Stimulated activated CD8-positive, alpha-beta memory T cell treated with anti-CD3 and anti-CD28 coated beads, Interleukin-2, amount 100 ng/mL, for 1 hour (primary cell): ENCODE measurements around the gene PITHD1.
A peak's percentile ranks its signal among the peaks of the same experiment; 100 is the strongest.
"Not testable (repeated sequence)": the region's sequence is repeated elsewhere in the genome, so short reads cannot be mapped to it uniquely, and the experiment has no call there.

Experiments used
- DNase-seq, 2 donors: peaks; one replicate each; pipeline ENCODE4 v3.0.0-alpha.2; 2020; ENCODE audit warnings: low read depth in 2 of 2

Gene PITHD1, protein sequence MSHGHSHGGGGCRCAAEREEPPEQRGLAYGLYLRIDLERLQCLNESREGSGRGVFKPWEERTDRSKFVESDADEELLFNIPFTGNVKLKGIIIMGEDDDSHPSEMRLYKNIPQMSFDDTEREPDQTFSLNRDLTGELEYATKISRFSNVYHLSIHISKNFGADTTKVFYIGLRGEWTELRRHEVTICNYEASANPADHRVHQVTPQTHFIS

DNA sequence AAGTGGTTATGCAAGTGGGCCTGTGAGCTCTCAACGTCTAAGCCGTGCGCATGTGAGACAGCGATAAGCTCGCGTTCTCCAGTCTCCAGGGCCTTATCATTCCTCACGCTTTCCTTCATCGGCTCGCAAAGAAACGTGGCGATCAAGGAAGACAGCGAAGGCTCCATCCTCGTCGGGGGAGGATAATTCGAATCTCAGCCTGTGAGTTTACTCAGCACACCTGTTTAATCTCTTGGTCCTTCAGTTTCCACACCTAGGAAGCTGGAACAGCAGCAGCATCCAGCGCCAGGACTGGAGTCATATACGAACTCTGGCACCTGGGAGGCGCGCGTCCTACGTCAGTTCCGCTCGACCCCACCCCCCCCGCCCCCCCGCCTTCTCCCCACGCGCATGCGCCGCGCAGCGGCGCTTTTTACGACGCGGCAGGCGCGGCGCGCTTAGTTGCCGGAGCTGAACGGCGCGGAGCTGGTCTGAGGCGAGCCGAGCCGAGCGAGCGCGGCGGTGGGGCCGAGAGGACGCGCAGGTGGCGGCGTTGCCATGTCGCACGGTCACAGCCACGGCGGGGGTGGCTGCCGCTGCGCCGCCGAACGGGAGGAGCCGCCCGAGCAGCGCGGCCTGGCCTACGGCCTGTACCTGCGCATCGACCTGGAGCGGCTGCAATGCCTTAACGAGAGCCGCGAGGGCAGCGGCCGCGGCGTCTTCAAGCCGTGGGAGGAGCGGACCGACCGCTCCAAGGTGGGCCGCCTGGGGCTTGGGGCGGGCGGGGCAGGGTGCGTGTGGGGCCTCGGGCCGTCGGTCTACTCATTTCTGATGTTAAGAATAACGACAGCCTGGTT, at the start of gene PITHD1:
Gene PITHD1 (plus strand): TSS at position 440 of the 836 bp plus-strand sequence. CDS start 98 bp downstream, at position 538.
- peak; percentile 47 to 68 for DNase-seq

DNA sequence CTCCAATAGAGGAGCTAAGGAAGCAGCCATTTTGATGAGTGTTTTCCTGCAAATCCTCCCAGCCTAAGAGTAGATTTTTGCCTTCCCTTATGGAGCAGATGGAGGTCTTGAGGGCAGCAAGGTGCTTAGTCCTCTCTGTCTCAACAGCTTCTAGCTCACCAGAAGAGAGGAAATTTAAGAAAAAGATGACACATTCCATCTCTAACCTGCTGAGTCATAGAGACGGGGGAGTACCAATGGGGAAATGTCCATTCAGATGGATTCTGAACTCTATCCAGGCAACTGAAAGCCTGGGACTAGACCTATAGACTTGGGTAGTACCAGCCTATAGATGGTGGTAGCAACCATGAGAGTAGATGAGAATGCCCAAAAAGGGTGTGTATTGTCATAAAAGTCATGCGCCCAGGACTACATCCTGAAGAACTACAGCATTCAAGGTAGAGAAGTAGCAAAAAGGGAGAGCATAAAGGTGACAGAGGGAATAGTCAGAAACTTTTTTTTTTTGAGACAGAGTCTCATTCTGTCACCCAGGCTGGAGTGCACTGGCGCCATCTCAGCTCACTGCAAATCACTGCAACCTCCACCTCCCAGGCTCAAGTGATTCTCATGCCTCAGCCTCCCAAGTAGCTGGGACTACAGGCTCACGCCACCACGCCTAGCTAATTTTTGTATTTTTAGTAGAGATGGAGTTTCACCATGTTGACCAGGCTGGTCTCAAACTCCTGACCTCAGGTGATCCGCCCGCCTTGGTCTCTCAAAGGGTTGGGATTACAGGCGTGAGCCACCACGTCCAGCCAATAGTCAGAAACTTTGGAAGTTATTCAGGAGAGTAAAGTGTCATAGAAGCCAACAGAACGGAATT, 45.6 kb upstream of the PITHD1 start:
- no peak for DNase-seq

DNA sequence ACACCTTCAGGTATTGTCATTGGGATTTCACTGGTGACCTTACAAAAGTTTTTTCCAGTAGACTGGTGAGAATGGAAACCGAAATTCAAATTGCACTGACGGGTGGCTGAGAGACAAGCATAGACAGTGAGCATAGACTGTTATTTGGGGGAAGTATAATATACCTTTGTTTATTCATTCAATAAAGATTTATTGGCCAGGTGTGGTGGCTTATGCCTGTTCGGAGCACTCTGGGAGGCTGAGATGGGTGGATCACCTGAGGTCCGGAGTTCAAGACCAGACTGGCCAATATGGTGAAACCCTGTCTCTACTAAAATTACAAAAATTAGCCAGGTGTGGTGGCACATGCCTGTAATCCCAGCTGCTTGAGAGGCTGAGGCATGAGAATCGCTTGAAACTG, 44.9 kb upstream of the PITHD1 start:
- DNase-seq = not testable (repeated sequence)

DNA sequence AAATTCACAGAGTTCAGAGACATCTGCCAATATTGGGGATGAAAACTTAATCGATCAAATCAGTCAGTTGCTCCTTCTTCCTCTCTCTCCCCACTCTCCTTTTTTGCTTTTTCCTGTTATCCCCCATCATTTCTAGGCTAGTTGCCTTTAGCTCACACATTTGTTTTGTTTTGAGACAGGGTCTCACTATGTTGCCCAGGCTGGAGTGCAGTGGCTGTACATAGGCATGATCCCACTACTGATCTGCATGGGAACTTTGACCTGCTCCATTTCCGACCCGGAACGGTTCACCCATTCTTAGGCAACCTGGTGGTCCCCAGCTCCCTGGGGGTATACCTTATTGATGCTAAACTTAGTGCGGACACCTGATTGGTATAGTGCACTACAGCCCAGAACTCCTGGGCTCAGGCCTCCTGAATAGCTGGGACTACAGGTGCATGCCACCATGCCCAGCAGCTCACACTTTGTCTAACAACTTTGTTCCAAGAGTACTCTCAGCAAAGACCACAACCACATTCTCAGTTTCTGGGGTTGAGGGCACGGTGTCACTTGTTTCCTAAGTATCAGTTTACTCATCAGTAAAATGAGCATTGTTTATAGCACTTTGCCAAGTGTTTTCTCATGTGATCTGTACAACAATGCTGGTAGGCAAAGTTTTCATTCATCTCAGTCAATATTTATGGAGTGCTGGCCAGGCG, 41.6 kb upstream of the PITHD1 start:
- DNase-seq = no peak

DNA sequence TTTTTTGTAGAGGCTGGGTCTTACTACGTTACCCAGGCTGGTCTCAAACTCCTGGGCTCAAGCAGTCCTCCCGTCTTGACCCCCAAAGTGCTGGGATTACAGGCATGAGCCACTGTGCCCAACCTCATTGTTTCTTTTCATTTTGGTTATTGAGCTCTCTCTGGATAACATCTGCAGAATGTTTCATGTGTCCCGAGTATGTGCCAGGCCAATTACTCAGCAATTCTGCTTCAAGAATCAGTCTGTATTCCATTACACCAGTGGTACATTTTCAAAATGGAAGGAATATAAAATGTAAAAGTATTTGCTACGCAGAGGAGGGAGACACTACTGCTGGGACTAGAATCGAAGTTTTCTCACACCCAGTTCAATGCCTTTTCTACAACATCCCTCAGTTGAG, 36.6 kb upstream of the PITHD1 start:
- no peak for DNase-seq

DNA sequence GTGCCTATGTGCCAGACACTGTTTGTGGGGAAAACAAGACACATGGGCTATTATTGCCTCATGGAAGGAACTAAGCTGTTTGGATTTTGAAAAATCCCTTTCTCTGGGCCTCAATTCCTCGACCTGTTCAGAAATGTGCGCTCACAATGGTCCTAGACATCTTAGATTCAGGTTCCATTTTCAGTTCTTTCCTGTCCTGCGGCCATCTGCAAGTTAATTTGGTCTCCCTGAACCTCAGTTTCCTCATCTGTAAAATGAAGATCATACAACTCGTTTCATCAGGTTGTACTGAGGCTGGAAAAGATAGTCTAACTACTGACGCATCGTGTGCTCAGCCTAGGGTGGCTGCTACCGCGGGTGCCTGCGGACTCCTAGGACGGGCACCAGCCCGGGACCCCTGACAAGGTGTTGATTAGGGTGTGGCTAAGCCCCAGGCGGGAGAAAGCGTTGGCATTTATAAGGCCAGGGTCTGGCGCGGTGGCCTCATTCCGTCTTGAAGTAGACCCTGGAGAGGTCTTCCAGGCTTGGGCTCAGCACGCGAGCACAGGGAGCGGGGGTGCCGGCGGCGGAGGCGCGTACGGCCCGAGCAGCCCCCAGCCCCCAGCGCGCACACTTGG, 35.4 kb upstream of the PITHD1 start:
- no peak for DNase-seq

DNA sequence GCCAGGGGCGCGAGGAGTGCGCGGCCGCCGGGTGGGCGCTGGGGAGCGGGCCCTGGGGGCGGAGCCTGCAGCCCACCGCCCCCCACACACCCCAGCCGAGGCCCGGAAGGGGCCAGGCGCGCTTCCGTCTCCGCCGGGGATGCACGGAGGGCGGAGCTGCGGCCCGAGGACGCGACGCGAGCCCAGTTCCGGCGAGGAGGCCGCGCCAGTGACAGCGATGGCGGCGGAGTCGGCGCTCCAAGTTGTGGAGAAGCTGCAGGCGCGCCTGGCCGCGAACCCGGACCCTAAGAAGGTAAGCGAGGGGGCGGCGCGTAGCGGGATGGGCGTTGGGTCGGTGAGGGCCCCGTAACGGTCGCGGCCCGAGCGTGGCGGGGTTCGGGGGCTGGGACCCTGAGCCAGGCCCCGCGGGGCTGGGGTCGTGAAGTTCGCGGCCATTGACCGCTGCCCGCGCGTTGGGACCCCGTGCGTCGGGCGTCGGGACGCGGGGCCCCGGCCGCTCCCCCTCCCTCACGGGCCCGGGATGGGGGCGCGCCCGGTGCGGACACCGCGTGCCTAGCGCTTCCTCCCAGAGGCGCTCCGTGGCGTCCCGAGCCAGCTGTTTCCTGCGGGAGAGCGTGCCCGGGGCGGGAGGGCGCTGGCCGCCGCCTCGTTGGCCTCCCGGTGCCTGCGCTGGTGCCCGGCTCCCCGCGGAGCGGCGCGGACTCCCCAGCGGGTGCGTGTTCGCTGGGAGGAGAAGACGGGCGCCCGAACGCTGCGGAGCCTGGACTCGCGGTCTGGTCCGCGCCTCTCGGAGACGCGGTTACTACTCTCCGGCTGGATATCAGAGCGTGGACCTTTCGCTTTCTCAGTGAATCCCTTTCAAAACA, 34.7 kb upstream of the PITHD1 start, which contains the start of gene ELOA:
Gene ELOA (plus strand): TSS at position 185 of the 866 bp plus-strand sequence. CDS start 33 bp downstream, at position 218.
- DNase-seq = peak; percentile 51 to 57

DNA sequence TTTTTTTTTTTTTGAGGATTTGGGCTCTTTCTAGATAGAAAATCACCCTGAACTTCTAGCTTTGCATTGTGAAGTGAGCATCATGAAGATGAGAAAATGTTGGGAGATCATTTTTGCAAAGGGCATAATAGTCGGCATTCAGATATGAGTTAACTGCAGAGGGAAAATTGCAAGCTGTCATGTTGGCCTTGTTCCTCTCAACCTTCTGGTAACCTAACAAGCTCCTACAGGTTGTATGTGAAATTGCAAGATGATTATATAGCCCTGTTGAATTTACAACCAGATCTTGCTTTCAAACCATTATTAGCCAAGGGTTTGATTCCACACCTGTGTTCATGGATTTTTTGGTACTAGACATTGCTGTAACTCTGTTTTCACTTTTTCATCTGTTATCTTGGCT, 32.7 kb upstream of the PITHD1 start:
- no peak for DNase-seq

DNA sequence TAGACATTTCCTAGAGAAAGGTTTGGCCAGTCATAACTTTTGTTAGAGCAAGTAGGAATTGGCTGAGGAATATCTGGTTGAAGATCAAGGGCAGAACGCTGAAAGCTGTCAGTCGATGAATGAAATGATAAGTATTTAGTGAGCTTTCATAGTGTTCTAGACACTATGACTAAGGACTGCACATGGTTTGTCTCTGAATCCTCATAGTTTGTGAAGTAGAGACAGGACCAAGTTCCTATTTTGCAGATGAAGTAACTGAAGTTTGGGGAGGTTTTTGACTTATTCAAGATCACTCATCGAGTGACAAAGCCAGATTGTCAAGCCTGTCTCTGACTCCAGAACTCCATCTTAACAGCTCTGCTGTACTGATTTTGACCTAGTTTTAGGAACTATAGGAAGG, 30.2 kb upstream of the PITHD1 start:
- DNase-seq = no peak

DNA sequence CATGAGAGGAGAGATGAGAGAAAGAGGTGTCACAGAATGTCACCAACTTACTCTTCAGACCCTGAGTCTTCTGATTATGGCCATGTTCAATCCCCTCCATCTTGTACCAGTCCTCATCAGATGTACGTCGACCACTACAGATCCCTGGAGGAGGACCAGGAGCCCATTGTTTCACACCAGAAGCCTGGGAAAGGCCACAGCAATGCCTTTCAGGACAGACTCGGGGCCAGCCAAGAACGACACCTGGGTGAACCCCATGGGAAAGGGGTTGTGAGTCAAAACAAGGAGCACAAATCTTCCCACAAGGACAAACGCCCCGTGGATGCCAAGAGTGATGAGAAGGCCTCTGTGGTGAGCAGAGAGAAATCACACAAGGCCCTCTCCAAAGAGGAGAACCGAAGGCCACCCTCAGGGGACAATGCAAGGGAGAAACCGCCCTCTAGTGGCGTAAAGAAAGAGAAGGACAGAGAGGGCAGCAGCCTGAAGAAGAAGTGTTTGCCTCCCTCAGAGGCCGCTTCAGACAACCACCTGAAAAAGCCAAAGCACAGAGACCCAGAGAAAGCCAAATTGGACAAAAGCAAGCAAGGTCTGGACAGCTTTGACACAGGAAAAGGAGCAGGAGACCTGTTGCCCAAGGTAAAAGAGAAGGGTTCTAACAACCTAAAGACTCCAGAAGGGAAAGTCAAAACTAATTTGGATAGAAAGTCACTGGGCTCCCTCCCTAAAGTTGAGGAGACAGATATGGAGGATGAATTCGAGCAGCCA, 27.0 kb upstream of the PITHD1 start:
- no peak for DNase-seq

DNA sequence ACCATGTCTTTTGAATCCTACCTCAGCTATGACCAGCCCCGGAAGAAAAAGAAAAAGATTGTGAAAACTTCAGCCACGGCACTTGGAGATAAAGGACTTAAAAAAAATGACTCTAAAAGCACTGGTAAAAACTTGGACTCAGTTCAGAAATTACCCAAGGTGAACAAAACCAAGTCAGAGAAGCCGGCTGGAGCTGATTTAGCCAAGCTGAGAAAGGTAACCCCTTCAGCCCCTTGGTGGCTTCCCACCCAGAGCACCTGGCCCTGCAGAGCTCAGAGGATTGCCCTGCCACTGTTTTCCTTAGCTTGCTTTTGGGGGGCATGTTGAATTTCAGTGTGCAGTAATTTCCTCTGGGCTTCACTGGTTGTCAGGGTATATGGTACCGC, 26.4 kb upstream of the PITHD1 start:
- DNase-seq = no peak

DNA sequence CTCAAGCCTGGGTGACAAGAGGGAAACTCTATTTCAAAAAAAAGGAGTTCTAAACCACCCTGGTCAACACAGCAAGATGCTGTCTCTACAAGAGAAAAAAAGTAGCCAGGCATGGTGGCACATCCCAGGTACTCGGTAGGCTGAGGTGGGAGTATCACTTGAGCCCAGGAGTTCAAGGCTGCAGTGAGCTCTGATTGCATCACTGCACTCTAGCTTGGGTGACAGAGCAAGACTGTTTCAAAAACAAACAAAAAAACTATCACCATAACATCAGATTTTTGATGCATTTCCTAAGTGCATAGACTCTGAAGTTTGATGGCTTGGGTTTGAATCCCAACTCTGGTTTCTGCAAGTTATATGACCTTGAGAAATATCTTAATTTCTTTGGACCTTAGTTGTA, 25.3 kb upstream of the PITHD1 start:
- DNase-seq = no peak

DNA sequence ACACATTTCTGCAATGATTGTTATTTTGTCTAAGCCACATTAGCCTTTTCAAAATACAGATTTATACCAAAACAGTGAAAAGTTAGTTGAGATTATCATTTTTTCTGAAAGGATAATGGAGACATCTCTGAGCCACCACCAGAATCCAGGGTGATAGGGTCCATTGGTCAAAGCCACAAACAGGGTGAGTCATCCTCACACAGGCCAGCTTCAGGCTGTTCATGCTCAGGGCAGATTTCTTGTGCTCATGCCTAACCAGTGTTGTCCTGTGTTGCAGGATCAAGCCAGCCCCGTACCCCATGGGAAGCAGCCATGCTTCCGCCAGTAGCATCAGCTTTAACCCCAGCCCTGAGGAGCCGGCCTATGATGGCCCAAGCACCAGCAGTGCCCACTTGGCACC, 21.5 kb upstream of the PITHD1 start:
- no peak for DNase-seq

DNA sequence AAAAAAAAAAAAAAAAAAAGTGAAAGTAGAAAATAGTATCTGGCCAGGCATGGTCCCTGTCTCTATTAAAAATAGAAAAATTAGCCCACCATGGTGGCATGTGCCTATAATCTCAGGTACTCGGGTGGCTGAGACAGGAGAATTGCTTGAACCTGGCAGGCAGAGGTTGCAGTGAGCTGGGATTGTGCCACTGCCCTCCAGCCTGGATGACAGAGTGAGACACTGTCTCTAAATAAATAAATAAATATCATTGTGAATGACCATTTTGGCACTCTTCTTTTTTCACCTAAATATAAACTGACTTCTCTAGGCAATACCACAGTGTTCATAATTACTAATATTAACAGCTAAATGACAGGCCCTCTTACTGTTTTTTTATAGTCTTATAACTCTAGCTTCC, 20.4 kb upstream of the PITHD1 start:
- DNase-seq = no peak

DNA sequence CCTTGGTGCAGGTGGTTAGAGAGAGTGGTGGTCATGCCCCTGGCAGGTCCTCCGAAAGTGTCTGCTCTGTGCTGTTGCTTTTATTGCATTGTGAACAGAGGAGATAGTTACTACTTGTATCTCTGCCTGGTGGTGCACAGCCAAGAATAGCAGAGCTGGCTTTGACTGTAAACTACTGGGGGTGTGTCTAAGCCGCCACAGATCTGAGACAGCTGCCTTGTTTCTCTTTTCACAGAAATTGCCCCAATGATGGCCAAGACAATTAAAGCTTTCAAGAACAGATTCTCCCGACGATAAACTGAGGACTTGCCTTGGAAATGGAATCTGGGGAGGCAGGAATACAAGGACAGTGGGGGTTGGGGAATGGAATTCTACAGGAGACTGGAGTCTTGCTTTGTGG, 18.9 kb upstream of the PITHD1 start:
- DNase-seq = no peak

DNA sequence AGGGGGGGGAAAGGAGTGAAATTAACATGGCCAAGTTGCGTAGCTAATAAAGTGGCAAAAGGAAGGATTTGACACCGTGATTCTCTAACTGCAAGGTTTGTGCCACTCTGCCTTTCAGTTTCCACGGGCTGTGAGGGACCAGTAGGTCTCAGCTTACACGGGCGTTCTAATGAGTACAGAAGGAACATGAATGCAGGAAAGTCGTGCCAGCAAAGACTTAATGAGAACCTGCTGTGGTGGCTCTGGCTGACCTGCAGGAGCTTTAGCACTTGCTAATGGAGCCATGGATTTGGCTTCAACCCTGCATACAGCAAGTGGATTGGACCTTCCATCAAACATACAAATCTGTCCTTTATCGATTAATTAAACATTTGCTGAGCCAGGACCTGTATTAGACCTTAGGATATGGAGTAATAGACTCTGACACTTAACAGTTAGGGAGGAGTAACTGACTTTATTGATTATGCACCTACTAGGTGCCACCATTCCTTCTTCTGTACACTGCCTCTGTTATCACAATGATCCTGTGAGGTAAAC, 15.1 kb upstream of the PITHD1 start:
- DNase-seq = no peak

DNA sequence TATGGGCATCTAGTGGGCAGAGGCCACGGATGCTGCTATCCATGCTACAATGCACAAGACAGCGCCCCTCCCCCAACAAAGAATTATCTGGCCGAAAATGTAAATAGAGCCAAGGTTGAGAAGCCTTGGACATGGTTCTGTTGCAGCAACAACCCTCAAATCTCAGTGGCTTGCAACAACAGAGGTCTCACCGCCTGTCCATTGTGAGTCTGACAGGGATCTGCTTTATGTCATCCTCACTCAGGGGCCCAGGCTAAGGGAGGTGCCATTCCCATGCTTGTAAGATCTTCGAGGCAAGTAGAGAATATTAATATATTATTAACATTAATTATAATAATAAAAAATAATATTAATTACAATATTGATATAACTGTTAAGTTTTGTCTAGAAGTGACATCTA, 9.5 kb upstream of the PITHD1 start:
- no peak for DNase-seq

DNA sequence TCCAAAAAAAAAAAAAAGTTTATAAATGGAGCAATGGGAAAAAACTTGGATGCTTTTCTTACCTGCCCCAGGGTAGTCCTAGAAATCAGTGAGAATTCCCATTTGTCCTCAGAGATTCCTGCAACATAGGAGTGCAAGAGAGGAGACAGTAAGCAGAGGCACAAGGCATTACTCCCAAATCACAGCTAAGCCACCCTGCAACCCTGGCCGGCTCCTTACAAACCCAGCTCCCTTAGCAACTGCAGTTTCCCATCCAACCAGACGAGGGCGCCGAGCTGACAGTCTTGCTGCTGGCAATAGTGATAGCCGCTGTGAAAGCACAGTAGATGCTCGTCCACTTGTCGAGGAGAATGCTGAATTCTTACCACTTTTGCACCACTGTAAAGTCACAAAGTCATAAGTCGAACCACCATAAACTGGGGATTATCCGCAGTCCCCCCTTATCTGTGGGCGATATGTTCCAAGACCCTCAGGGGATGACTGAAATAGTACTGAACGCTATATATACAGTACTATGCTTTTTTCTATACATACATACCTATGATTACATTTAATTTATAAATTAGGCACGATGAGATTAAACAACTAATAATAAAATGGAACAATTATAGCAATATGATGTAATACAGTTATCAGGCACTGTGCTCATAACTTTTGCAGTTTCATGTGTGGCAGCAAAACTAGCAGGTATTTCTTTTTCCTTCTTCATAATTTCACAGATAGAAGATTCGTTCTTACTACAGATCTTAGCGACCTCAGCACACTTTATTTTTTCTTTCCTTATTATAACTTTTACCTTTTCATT, 6.0 kb upstream of the PITHD1 start:
- DNase-seq = peak; percentile 73 to 77
